Islet precursor cell (in vitro differentiated cells): ENCODE data around the gene SPATA22.
A peak's percentile ranks its signal among the peaks of the same experiment; 100 is the strongest.
"Not testable (repeated sequence)": the region's sequence is repeated elsewhere in the genome, so short reads cannot be mapped to it uniquely, and the experiment has no call there.

ENCODE experiments used
- DNase-seq: peaks from one replicate; pipeline ENCODE4 v3.0.0-alpha.2; 2018

SPATA22 gene

DNA sequence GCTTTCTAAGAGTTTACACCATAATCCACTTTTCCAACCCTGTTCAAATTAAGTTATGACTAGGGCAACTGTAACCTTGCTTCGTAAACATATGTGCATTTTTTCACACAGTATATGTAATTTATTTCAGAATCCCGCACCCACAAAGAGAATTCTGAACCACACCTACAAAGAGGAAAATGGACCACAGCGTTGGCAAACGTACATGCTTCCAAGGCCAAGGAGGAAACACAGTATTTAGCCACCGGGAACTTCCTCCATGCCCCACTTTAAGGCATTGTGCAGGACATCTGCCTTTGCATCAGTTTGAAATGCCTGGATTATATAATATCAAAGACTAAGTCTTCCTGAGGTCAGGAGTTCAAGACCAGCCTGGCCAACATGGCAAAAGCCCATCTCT is 2.1 kb downstream of the SPATA22 start:
- no peak for DNase-seq

DNA sequence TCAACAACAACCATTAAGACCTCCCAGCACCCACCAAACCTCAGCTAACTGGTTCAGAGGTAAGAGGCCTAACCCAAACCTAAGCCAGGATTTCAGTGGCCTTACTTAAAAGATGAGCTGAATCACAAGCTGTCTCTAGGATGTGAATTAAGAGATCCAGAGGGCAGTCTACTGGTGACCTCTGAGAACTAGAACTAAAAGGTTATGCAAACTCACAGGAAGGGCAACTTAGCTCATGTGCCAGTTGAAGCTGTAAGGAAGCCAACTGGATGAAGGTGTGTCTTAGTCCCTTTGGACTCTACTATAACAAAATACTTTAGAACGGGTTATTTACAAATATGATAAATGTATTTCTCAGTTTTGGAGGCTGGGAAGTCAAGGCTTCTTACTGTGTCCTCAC is 5.3 kb downstream of the SPATA22 start:
- DNase-seq = not testable (repeated sequence)

- DNase-seq = no peak
Observed at GRCh38 chr17:3448059-3448665, 23.5 kb downstream of the SPATA22 start.

DNA sequence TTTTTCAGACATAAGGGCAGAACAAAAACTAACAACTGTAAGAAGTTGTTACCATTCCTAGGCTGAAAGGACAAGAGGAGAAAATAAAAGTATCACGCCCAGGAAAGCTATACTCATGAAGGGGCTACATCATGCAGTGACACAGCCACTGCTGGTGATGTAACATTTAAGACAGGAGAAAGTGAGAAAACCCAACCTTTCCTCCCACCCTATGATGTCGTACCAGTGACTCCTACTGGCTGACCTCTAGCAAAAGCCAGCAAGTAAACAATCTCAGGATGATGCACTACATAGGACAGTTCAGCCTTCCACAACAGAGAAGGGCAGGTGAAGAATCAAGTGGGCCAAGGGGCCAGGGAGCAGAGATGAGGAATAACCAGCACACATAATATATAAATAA is 24.0 kb downstream of the SPATA22 start:
- peak; percentile 73 for DNase-seq

DNA sequence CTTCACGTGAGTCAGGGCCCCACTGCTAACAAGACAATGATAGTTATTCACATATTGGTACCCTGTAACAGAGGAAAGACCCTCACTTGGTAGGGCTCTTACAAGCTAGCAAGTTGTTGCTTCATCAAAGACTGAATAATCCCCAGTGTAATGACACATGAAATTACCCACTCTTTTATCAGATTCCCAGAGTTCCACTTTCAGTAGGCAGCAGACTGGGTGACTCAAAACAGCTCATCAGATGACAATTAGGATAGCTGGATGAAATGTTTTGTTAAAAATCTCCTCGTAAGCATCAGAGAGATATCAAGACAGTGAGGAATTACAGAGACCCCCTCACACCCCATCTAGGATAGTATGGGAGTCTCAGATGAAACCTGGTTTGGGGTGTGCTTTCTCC is 31.2 kb downstream of the SPATA22 start:
- no peak for DNase-seq

DNA sequence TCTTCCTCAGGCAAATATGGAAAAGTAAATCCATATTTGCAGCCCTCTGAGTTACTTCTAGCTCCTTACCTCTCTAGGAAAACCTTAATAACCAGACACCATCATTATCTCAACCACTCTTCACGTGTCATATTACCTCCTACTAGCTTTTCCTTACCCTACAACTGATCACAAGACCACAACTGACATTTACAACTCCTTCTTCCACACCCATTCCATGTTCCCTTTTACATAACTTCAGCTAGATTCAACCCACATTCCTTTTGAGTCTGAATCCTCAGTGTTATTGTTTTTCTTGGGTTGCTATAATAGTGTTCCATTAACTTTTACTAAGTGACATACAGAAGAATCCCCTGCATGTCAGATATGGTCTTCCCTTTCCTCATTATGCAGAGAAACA is 33.3 kb downstream of the SPATA22 start:
- no peak for DNase-seq

- no peak for DNase-seq
Observed at GRCh38 chr17:3433741-3434140, 37.9 kb downstream of the SPATA22 start, which contains the start of gene OR1E2. TSS of gene OR1E2 (minus strand) at chr17:3433841. CDS start at chr17:3433841, 0 bp downstream.

DNA sequence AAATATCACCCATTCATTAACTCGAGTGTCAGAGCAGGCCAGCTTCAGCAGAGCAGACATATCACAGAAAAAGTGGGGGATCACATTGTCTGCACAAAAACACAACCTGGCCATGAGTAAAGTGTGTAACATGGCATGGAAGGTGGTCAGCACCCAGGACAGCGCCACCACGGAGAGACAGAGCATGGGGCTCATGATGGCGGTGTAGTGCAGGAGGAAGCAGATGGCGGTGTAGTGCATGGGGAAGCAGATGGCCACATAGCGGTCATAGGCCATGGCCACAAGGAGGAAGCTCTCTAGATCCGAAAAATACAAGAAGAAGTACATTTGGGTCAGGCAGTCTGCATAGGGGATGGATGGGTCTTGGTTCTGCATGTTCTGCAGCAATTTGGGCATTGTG is 38.4 kb downstream of the SPATA22 start:
- DNase-seq = peak; percentile 66

DNA sequence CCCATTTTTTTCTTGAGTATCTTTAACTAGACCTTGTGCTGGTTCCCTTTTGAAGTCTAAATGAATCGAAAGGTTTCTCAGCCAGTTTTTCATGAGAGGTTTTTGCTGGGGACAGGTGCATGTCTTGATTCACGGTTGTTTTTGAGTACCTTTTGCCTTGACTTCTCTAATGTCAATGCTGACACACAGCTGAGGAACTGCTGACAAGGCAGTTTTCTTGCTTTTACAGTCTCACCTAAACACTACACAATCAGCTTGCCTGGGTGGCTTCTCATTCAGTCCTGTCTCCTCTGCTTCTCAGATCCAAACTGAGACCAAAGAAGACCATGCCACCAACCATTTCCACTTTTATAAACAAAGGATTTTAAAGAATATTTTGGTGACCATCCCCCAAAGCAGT is 53.4 kb downstream of the SPATA22 start:
- no peak for DNase-seq

GRCh38 chr17:3415610-3416009 is 56.0 kb downstream of the SPATA22 start:
- no peak for DNase-seq

GRCh38 chr17:3412216-3412615 is 59.4 kb downstream of the SPATA22 start:
- not testable (repeated sequence) for DNase-seq

- DNase-seq = no peak
Observed at GRCh38 chr17:3411070-3411469, 60.5 kb downstream of the SPATA22 start, which contains the start of gene OR3A3. TSS of gene OR3A3 (plus strand) at chr17:3411370.

DNA sequence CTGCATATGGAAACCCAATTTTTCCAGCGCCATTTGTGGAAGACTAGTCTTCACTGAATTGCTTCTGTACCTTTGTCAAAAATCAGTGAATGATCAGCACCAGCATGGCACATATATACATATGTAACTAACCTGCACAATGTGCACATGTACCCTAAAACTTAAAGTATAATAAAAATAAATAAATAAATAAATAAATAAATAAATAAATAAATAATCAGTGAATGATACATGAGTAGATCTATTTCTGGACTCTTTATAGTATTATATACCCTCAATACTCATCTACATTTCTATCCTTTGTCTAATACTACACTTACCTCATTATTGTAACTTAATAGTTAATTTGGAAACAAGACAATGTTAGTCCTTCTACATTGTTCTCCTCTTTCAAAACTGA is 67.8 kb downstream of the SPATA22 start:
- not testable (repeated sequence) for DNase-seq

GRCh38 chr17:3401786-3402185 is 69.8 kb downstream of the SPATA22 start:
- DNase-seq = no peak

DNA sequence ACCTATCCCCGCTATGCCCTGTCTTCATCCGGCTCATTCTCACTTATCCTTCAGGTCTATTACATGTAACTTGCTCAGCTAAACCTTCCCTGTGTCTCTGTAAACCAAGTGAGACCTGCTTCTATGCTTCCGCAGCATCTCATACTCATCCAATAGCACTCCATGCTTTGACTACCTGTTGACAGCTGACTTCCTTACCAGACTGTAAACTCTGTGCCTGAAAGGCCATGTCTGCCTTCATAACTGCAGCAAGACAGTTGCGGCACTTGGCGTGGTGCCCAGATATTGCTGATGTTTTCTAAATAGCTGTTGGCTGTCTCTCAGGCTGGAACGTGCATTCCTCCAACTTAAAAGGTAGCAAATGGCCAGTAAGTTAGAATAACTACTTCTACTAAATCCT is 71.6 kb downstream of the SPATA22 start:
- no peak for DNase-seq

GRCh38 chr17:3398310-3398709 is 73.3 kb downstream of the SPATA22 start, which contains the start of gene OR1E1:
TSS of gene OR1E1 (minus strand) at chr17:3398410. CDS start at chr17:3398410, 0 bp downstream.
- no peak for DNase-seq

GRCh38 chr17:3397801-3398200 is 73.8 kb downstream of the SPATA22 start:
- DNase-seq = not testable (repeated sequence)
